Measurements from ENCODE around the gene ACTL8. TPM values are rescaled to one million over a fixed set of nuclear protein-coding genes. Genes with fewer than 3 reads are reported as not detected.

ACTL8 gene
- total RNA-seq, 1 experiment from 2014 or later = 0.69 TPM

- POLR2A ChIA-PET = no interaction called here
- BruUV-seq (replicated peaks) = no TSS peak
- CTCF ChIA-PET = interaction anchor here (1.0 kb wide), 1 partner anchor 700 kb away, joined by 3 read pairs; no protein-coding TSS in a partner anchor
- Histone ChIP-seq H3K36me3 (ENCODE audit: control insufficient read depth in 1 of 2, insufficient read depth in 2 of 2, low read length in 2 of 2) (no peaks in the 10 kb centered on the region), H2AFZ (ENCODE audit: low read depth, low read length, poor library complexity, severe bottlenecking) (no peak overlapping the region), H3K4me3 (replicated peaks in 1 of 2; ENCODE audit: low read depth in 1 of 2, low read length in 2 of 2) (no peak overlapping the region), H3K27me3 (ENCODE audit: insufficient read depth, low read length) (no peaks in the 10 kb centered on the region), H3K9ac (ENCODE audit: low read length) (no peak overlapping the region), H3K9me2 (ENCODE audit: insufficient read depth) (no peaks in the 10 kb centered on the region), H3K4me1 (ENCODE audit: control insufficient read depth in 1 of 2, insufficient read depth in 2 of 2, low read length in 2 of 2) (peaks cover 0 to 26% of the 10 kb centered on the region in 2 experiments; a peak in 2 of 4 replicates), H4K20me1 (ENCODE audit: insufficient read depth) (no peaks in the 10 kb centered on the region), H3K79me2 (ENCODE audit: insufficient read depth, low read length) (no peaks in the 10 kb centered on the region), H3K27ac (ENCODE audit: low read depth, low read length) (no peak overlapping the region), H3K4me2 (ENCODE audit: low read length) (no peak overlapping the region), H3K9me3 (ENCODE audit: control insufficient read depth in 1 of 2, insufficient read depth in 1 of 2, low read depth in 1 of 2, low read length in 2 of 2) (no peaks in the 10 kb centered on the region)
- intact Hi-C loops (cut with micrococcal nuclease) = no loop called here
- TF ChIP-seq REST (IDR thresholded peaks at IDR 0.05; ENCODE audit: low read depth) (no peak), SRF (IDR thresholded peaks at IDR 0.05; ENCODE audit: low read depth) (no peak), SP1 (IDR thresholded peaks at IDR 0.05; ENCODE audit: low read depth) (no peak), CBX3 (IDR thresholded peaks at IDR 0.05; ENCODE audit: low read depth) (no peak), JUND (IDR thresholded peaks at IDR 0.05) (no peak), YY1 (IDR thresholded peaks at IDR 0.05; ENCODE audit: extremely low read depth, insufficient replicate concordance, low read depth, low read length) (no peak), EGR1 (IDR thresholded peaks at IDR 0.05; ENCODE audit: low read depth) (no peak), MAX (IDR thresholded peaks at IDR 0.05) (no peak), EZH2 (IDR thresholded peaks at IDR 0.05) (no peak), POLR2AphosphoS5 (IDR thresholded peaks at IDR 0.05; ENCODE audit: low read depth, low read length) (no peak), SIN3A (IDR thresholded peaks at IDR 0.05; ENCODE audit: low read depth) (no peak), ELF1 (IDR thresholded peaks at IDR 0.05; ENCODE audit: borderline replicate concordance, low read depth) (no peak)
- RAD21 ChIA-PET (ENCODE audit: low non-redundant PET in 1 of 2, low total read pairs in 2 of 2, uncharacterized antibody in 2 of 2, unreplicated experiment in 2 of 2) = no interaction called here
- ATAC-seq (no peak), DNase-seq (ENCODE audit: low read depth, low spot score) (no peak)
These were observed 120.2 kb downstream of the ACTL8 start for GRCh38 chr1:17875171-17875881.
